NCI-H1417 (cell line): ENCODE results near the gene ANXA3.
A peak's percentile ranks its signal among the peaks of the same experiment; 100 is the strongest.
"Not testable (repeated sequence)": the region's sequence is repeated elsewhere in the genome, so short reads cannot be mapped to it uniquely, and the experiment has no call there.

Experiments
- DNase-seq, 3 experiments: peaks; one replicate each; lab custom pipeline; 2025; lab: John Stamatoyannopoulos, UW

ANXA3 gene

DNA sequence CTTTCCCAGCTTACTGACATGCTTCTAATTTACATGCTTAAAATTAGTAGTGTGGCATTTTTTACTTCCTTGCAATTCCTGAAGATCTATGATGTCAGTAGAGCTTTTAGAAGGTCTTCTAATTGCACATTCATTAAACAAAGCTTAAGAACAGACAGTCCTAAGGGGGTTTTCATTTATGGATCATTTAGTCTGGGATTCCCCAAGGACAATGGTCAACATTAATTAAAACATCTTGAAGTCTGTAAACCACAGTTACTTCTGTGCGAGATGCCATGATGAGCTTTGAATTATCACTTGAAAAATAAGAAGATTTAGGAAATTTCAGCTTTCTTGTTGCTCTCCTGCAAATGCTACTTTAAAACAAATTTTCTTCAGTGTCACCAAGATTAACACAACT lies 20.2 kb downstream of the ANXA3 start:
- peak in 1 of 3 experiments; percentile 52 for DNase-seq

DNA sequence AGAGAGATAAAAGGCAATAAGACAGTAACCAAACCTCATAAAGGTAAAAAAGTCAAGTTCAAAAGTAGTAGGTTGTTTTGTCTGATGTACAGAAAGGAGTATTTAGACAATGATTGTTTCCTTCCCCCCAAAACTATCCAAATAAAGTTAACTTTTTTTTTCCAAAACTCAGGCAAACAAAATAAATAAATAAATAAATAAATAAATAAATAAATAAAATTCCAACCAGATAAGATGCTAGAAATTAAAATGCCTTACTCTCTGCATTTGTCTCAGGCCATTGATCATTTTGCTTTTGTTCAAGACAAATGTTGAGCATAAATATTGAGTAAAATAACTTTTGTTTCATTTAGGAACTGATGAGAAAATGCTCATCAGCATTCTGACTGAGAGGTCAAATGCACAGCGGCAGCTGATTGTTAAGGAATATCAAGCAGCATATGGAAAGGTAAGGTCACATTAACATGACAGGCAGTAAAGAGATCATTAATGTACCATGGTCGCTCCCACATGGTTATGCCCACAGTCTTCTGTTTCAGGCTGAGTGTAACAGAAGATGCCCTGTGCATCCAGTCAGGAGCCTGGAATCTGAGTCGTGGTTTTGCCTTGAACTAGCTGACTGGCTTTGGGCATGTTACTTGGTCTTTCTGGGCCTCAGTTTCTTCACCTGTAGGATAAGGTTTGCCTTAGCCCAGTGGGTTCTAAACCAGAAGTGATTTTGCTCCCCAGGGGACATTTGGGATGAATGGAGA lies 27.3 kb downstream of the ANXA3 start:
- no peak for DNase-seq

DNA sequence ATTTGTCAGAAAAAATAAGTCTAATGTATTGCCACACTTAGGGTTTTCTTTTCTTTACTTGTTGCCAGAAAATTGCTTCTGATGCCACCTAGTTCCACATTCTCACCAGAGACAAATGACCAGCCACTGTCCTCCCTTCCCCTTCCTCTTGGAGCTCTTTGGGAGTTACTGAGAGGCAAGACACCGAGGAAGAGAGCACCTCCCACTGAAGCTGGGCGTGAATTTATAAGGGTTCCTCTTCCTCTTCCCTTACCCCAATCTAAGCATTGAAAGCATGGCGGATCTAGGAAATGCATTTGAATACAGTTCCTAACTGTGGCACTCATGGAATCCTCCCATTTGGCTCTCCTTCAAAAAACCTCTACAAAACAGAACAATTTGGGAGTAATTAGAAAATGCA lies 30.0 kb downstream of the ANXA3 start:
- no peak for DNase-seq

DNA sequence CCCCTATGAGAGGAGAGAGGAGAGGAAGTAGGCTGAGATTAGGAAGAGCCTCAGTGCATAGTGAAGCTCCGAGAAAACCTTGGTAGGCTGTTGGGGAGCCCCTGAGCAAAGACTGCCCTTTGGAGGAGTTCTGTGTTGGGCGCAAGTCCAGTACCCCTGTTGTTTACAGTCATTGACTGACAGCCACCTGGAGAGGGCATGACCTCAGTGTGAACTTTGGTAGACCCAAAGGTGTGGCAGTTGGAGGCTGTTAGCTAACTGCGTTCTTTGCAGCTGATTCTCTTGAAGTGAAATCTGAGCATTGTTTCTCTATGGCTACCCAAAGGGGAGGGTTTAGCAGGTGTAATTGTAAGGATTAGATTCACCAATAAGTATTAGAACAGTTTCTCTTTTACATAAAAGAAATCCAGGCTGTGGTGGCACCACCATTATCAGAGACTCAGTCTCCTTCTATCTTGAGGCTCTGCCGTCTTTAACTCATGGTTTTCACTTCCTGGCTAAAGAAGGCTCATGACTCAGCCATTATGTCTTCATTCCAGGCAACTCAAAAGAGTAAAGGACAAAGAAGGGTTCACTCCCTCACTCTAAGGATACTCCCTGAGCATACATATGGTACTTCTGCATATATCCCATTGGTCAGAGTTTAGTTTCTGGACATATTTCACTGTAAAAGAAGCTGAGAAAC lies 33.4 kb downstream of the ANXA3 start:
- DNase-seq: no peak

DNA sequence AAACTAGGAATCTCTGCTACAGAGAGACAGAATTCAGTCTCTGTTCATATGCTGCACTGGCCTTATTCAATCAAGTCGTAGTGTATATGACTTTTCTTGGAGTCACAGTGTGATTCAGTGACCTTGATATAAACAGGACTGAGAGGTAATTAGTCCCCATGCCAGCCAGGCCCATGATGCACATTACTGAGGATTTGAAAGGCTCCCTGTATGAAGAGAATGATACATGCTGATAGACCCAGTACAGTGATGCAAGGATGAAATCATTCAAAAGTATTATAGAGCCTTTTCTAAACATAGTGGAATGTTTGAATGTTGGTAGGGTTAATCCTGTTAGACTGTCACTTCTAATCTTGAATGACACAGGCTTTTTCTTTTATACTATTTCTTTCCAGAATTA lies 34.1 kb downstream of the ANXA3 start:
- DNase-seq: no peak

DNA sequence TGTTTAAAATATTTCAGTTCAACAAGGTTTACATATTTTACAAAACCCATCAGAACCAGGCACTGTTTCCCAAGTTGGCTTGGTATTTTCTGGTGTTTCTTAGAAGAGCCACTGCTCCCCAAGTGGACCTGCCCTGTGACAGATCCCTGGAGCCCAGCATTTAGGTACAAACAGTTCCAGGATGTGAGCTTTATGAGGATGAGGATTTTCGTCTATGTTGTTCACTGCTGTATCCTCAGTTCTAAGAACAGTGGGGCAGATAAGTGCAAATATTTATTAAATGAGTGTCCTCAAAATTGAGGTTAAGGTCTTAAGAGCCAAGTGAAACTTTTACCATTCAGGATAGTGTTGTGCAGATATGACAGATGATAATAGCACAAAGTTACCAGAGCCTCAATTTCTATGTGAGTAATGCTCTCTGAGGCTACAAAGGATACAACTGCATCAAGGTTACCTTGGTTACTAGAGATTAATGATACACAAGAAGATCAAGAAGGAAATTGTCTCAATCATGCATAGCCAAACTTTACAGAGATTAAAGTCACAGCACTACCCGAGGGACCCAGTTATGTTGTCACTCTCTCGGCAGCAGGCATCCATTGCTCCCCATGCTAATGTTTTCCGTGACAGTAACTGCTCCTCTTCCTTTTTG lies 37.5 kb downstream of the ANXA3 start:
- DNase-seq: no peak

DNA sequence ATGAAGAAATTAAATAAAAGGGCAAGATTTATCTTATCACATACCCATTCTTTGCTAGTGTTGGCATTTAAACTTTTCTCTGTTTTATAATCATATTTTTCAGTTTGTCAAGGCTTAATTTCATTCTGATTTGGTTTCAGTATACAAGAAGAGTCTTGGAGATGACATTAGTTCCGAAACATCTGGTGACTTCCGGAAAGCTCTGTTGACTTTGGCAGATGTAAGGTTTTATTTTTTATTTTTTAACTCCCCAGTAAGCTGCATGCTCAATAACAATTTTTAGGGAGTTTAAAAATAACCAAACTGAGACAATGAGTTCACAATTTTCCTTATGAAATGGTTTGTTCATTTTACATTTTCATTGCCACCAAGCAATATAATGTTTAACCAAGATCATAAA lies 39.8 kb downstream of the ANXA3 start:
- DNase-seq: no peak

DNA sequence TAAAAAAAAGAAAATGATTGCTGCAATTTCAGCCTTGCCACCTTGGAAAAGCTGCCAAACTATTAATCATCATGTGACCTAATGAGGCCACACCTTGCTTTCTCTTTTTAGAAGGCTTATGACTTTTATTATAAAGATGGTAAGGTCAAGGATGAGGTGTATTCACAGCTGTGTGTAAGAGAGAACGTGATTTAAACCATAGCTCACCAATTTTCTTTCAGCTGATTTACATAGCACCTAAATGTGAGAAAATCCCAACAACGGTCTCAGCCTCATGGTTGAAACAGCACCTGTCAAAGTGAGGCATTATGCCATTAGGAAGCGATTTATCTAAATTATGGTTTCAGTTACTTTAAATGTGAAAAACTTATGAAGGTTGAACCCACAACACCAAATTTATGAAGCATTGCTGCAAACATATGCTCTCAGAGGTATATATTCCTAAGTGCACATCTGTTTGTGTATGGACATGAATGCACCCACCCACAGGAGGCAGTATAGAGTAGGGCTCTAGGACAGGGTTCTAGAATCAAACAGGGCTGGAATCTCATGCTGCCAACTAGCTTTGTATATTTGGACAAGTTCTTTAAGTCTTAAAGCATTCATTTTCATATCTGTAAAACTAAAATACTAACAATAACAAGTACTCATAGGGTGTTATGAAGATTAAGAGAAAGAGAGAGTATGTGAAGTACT lies 40.7 kb downstream of the ANXA3 start:
- DNase-seq: peak in 1 of 3 experiments; percentile 8

DNA sequence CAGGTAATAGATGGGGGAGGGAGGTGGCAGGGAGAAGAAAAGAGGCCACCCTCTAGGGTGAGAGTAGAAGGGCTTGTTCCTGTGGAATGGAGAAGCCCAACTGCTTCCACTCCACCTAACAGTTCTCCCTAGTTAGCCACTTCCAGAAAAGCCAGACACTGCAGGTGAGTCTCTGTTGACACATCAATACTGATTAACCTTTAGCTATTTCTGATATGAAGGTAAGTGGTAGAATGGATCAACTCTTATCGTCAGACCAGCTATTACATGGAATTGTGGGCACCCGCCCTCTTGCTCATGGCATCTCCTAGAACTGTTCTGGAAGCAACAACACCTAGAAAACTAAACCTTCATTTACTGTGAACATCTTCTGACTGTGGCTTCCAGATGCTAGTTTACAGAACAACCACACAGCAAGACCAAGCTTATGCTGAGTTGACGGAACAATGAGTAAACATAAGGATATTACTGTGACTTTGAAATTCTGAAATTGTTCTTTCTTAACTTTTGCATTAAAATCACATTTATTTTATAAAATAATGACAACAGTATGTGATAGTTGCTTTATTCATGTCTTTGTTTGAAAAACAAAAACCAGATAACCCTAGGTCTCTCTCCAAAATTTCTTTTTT lies 44.7 kb downstream of the ANXA3 start:
- DNase-seq: no peak

DNA sequence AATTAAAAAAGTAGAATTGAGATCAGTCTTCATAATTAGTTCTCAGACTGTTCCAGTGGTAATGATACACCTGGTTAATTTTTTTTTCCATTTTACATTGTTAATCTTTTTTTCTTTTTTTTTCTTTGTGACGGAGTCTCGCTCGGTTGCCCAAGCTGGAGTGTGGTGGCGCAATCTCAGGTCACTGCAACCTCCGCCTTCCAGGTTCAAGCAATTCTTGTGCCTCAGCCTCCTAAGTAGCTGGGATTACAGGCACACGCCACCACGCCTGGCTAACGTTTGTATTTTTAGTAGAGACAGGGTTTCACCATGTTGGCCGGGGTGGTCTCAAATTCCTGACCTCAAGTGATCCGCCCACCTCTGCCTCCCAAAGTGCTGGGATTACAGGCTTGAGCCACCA lies 46.9 kb downstream of the ANXA3 start:
- not testable (repeated sequence) for DNase-seq

DNA sequence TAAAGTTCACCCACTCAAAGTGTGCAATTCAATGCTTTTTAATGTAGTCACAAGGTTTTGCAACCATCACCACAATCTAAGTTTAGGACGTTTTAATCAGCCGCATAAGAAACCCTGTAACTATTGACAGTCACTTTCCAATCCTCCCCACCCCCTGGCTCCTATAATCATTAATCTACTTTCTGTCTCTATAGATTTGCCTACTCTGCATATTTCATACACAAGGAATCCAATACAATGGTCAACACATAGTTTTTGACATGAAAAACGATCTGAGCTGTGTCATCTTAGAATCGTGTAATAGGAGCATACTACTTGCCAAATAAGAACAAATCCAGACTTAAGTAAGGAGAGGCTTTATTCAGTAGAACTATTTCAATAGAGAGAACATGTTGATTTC lies 47.6 kb downstream of the ANXA3 start:
- no peak for DNase-seq

DNA sequence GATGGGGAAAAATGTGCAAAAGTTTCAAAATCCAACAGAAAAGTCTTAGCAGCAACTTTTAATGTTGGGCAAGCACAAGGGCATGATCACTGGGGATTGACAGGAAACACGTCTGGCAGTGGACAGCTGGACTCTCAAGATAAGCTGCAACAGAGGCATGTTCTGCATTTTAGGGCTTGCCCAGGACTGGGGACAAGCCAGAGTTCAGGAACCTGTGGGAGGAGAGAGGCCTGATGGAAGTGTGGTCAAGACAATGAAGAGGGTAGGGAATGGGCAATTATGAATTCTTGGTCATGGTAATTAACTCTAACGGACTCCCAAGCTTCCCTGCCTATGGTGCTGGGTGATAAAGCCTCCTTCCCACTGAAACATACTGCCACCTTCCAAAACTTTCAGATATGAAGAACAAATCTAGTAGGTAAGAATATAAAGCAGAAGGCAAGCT lies 48.4 kb downstream of the ANXA3 start:
- DNase-seq: no peak

DNA sequence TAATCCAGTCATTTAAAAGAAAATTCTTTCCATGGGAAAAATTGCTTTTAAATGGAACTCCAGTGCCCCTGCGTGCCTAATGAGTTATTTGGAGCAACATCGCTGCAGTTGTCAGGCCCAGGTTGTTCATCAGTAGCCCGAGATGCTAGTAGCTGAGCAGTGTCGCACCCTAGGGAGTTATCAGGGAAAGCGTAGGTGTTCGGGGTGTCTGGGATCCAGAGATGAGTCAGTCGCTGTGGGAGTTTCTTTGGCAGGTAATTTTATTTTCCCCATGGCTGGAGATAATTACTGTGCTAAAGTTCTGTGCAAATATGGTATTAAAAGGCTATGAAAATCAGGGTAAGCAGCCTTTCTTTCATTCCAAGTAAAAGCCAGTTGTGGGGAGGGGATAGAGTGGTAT lies 49.4 kb downstream of the ANXA3 start:
- DNase-seq: peak in 2 of 3 experiments; percentile 40 to 76

DNA sequence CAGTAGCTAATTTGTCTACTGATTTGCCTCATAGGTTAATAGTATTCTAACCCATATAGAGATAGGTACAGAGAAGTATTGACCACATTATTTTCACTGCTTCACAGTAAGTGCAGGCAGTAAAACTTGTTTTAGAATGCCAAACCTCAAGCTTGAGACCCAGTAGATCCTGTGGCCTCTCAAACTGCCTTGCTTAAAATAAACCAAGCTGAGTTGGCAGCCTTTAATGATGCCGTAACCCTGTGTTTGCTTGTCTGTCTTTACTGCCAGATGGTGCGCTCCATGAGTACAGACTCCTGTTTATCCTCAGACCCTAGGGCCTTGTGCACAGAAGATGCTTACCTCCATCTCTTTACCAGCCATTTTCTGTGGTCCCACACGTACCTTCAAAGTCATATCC lies 50.8 kb downstream of the ANXA3 start:
- no peak for DNase-seq

DNA sequence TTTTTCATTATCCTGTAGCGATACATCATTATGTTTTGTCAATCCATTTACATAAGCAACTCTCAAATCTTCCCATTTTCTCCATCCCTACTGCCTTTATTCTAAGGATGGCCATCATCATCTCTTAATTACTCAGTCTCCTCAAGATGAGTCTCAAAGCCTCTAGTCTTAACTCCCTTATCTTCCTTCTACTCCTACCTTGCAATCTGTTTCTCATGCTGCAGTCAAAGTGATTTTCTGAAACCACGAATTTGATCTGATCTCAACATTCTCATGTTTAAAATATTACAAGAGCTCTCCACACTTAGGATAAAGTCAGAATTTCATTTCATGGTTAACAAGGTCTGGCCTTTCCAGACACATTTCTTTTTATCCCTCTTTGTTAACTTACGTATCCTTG lies 51.8 kb downstream of the ANXA3 start:
- no peak for DNase-seq

DNA sequence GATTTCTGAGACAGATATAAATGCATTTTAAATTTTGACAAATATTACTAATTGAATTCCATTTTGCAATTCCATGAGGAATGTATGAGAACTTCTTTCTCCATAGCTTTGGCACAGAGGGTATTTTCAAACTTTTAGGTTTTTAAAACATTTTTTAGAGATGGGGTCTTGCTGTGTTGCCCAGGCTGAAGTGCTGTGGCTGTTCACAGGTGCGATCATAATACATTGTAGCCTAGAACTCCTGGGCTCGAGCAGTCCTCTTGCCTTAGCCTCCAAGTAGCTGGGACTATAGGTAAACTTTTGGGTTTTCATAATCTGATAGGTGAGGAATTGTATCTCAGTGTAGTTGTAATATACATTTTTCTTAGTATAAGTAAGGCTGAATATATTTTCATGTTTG lies 53.4 kb downstream of the ANXA3 start:
- no peak for DNase-seq

DNA sequence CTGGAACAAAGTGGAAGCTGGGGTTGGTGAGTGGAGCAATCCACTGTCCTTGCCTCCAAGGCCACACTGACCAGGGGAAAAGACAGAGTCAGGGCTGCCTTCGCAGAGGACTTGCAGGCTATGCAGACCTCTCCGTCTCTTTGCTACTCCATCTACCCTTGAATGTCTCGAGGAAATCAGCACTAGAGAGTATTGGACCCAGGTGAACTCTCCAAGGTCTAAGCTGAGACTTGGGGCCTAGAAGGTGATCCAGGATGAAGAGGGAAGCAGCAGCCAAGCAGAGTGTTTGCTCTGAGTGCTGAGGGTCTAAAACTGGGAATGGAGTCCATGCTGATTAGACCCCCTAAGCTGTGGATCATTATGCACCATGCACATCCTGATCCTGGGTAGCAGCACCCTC lies 54.5 kb downstream of the ANXA3 start:
- DNase-seq: no peak

DNA sequence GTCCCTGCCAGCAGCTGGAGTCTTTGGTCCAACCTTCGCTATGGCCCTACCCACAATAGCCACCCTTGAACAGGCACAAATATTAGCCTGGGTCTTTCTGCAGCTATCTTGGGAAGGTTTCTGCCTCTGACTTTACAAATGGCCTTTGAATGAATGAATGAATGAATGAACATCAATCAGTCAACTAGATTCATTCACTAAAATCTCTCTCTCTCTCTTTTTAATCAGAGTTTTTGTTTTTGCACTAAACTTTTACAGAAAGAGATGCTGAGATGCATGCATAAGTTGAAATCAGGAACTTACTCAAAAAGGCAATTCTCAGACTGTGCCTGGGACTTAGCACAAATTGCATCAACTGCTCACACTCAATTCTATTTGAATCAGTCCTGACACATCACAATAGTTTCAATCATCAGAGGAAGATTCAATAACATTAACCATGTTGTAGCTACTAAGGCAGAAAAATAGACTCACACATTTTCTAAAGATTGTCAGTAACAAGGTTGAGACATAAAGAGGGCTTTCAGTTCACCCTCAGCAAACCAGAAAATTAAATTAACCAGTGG lies 55.0 kb downstream of the ANXA3 start:
- DNase-seq: no peak

DNA sequence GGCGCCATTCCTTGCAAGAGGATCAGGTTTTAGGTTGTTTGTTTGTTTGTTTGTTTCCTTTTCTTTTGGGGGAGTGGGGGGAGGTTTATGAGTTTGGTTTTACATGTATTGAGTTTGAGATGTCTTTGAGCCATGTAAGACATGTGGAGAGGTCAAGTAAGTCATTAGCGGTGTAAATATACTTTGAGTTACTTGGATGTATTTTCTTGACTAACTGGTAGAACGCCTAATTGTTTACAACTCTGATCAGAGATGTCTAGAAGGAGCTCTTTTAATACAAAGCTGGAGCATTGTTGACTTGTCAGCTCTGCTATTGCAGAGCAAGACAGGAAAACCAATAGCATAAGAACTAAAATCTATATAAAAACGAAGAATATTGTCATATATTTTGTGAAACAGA lies 57.1 kb downstream of the ANXA3 start:
- DNase-seq: no peak

DNA sequence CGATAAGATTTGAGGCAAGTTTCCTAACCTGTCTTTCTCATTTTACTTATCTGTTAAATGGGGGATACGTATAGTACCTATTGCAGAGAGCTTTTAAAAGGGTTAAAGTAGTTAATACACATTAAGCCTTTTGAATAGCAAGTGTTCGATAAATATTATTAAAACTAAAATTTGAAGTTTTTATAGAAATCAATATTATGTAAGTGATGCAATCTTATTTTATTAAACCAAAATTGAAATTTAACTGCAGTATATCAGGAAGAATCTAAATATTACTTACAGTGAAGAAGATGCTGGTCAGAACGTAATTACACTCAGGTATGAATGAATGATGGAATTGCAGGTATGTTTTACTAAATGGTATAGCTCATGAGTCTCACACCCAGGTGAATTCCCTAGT lies 58.0 kb downstream of the ANXA3 start:
- no peak for DNase-seq

DNA sequence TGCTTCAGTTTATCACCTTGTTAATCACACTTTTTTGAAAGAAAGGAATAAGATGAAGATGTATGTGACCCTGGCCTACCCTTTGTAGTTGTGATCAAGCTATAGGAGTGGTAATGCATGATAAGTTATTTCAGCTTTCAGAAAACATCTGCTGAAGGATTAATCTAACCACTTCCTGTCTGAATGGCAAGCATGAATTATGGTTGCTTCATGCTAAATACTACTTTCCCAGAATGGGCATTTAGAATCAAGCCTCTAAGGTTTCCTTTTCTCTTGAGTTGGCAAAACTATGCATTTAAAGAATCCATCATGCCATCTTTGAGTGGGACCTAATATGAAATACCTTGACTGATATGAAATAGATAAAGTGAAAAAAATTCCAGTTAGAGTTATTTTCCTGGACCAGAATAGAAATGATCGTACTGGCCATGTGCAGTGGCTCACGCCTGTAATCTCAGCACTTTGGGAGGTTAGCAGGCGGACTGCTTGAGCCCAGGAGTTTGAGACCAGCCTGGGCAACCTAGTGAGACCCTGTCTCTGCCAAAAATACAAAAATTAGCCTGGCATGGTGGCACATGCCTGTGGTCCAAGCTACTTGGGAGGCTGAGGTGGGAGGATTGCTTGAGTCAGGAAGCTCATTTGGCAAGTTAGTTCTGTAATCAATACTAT lies 59.1 kb downstream of the ANXA3 start:
- DNase-seq: peak in 1 of 3 experiments; percentile 31
